H9 (cell line): ENCODE data around the gene ASB7. TPM values are rescaled to one million over a fixed set of nuclear protein-coding genes. Genes with fewer than 3 reads are reported as not detected.

Source experiments
- DNase-seq: peaks from one replicate; pipeline ENCODE4 v3.0.0-alpha.2; 2017
- H2AFZ ChIP-seq: one replicate; pipeline ENCODE4 v1.6.1; 2013; ENCODE audit warnings: mild to moderate bottlenecking, low read length, control low read depth, moderate library complexity
- H2AK5ac ChIP-seq: 2 replicates; pipeline ENCODE4 v1.6.1; 2013; ENCODE audit warnings: low read length, control low read depth, mixed read lengths; ENCODE audit not compliant: insufficient read length
- H2BK120ac ChIP-seq: one replicate; pipeline ENCODE4 v1.6.1; 2013; ENCODE audit warnings: low read depth, mild to moderate bottlenecking, low read length, control low read depth, inconsistent platforms; ENCODE audit not compliant: poor library complexity, severe bottlenecking
- H2BK12ac ChIP-seq: 2 replicates; pipeline ENCODE4 v1.6.1; 2013; ENCODE audit warnings: low read length, control low read depth, mixed read lengths, low read depth; ENCODE audit not compliant: insufficient read length
- H2BK15ac ChIP-seq: 2 replicates; pipeline ENCODE4 v1.6.1; 2013; ENCODE audit warnings: low read depth, low read length, control low read depth
- H2BK20ac ChIP-seq: one replicate; pipeline ENCODE4 v1.6.1; 2013; ENCODE audit warnings: low read depth, mild to moderate bottlenecking, low read length, control low read depth, inconsistent platforms; ENCODE audit not compliant: poor library complexity, severe bottlenecking
- H2BK5ac ChIP-seq: 2 replicates; pipeline ENCODE4 v1.6.1; 2013; ENCODE audit warnings: low read length, control low read depth, mixed read lengths; ENCODE audit not compliant: insufficient read length
- H3K14ac ChIP-seq: 2 replicates; pipeline ENCODE4 v1.6.1; 2013; ENCODE audit warnings: low read length, control low read depth; ENCODE audit not compliant: insufficient read depth
- H3K18ac ChIP-seq: 2 replicates; pipeline ENCODE4 v1.6.1; 2013; ENCODE audit warnings: low read depth, mild to moderate bottlenecking, mixed read lengths, low read length, control low read depth; ENCODE audit not compliant: insufficient read length
- H3K23ac ChIP-seq: 2 replicates; pipeline ENCODE4 v1.6.1; 2013; ENCODE audit warnings: low read length, control low read depth, mixed read lengths, low read depth; ENCODE audit not compliant: insufficient read length
- H3K23me2 ChIP-seq: 2 replicates; pipeline ENCODE4 v1.6.1; 2013; ENCODE audit warnings: low read depth, mild to moderate bottlenecking, mixed read lengths, low read length, control low read depth; ENCODE audit not compliant: insufficient read length, poor library complexity, severe bottlenecking
- H3K27ac ChIP-seq: 2 replicates; pipeline ENCODE4 v1.5.1; 2013; ENCODE audit warnings: low read length, control low read depth, mixed read lengths, low read depth; ENCODE audit not compliant: insufficient read length
- H3K27me3 ChIP-seq: 2 replicates; pipeline ENCODE4 v1.6.1; 2013; ENCODE audit warnings: low read length, control low read depth, inconsistent platforms; ENCODE audit not compliant: insufficient read depth
- H3K4ac ChIP-seq: 2 replicates; pipeline ENCODE4 v1.6.1; 2013; ENCODE audit warnings: low read depth, mild to moderate bottlenecking, control low read depth, inconsistent platforms, low read length, moderate library complexity
- H3K4me1 ChIP-seq: 2 replicates; pipeline ENCODE4 v1.6.1; 2013; ENCODE audit warnings: low read length, control low read depth, inconsistent platforms; ENCODE audit not compliant: insufficient read depth
- H3K4me2 ChIP-seq: 2 replicates; pipeline ENCODE4 v1.6.1; 2013; ENCODE audit warnings: low read length, control low read depth, mixed read lengths; ENCODE audit not compliant: insufficient read length, insufficient read depth
- H3K56ac ChIP-seq: 2 replicates; pipeline ENCODE4 v1.6.1; 2013; ENCODE audit warnings: low read depth, mild to moderate bottlenecking, mixed read lengths, low read length, control low read depth; ENCODE audit not compliant: insufficient read length
- H3K79me1 ChIP-seq: 2 replicates; pipeline ENCODE4 v1.6.1; 2013; ENCODE audit warnings: low read depth, mild to moderate bottlenecking, moderate library complexity, low read length, control low read depth, inconsistent platforms; ENCODE audit not compliant: insufficient read depth, poor library complexity, severe bottlenecking
- H3K79me2 ChIP-seq: 2 replicates; pipeline ENCODE4 v1.6.1; 2013; ENCODE audit warnings: low read length, control low read depth, inconsistent platforms; ENCODE audit not compliant: insufficient read depth
- H3K9ac ChIP-seq: 2 replicates; pipeline ENCODE4 v1.6.1; 2013; ENCODE audit warnings: low read length, control low read depth, mixed read lengths; ENCODE audit not compliant: insufficient read length; ENCODE audit errors: extremely low read depth
- H3K9me3 ChIP-seq: one replicate; pipeline ENCODE4 v1.6.1; 2013; ENCODE audit warnings: low read depth, low read length, inconsistent platforms; ENCODE audit not compliant: control insufficient read depth
- H3T11ph ChIP-seq: one replicate; pipeline ENCODE4 v1.6.1; 2013; ENCODE audit warnings: mild to moderate bottlenecking, low read length, control low read depth, inconsistent platforms
- H4K20me1 ChIP-seq: one replicate; pipeline ENCODE4 v1.6.1; 2013; ENCODE audit not compliant: control insufficient read depth, insufficient read length, insufficient read depth
- H4K5ac ChIP-seq: 2 replicates; pipeline ENCODE4 v1.6.1; 2013; ENCODE audit warnings: low read depth, mild to moderate bottlenecking, mixed read lengths, low read length, control low read depth; ENCODE audit not compliant: insufficient read length
- H4K8ac ChIP-seq: replicated peaks from 2 replicates; pipeline ENCODE4 v1.6.1; 2013; ENCODE audit warnings: low read length, control low read depth, mixed read lengths, low read depth; ENCODE audit not compliant: insufficient read length
- H4K91ac ChIP-seq: 2 replicates; pipeline ENCODE4 v1.6.1; 2013; ENCODE audit warnings: low read depth, mild to moderate bottlenecking, moderate library complexity, mixed read lengths, low read length, control low read depth; ENCODE audit not compliant: insufficient read length
- H3K27ac Mint-ChIP-seq, 3 experiments: 2 replicates in 2 of 3; 3 replicates in 1 of 3; pipeline ENCODE4 v1.8.0; 2020 to 2021; ENCODE audit warnings: mixed read lengths in 3 of 3, mild to moderate bottlenecking in 1 of 3, moderate library complexity in 1 of 3
- H3K27me3 Mint-ChIP-seq: 2 replicates; pipeline ENCODE4 v1.8.0; 2021; ENCODE audit warnings: low read depth, mild to moderate bottlenecking, moderate library complexity, mixed read lengths
- H3K36me3 Mint-ChIP-seq, 3 experiments: 2 replicates in 2 of 3; 3 replicates in 1 of 3; pipeline ENCODE4 v1.8.0; 2020 to 2021; ENCODE audit warnings: low read depth in 3 of 3, mixed read lengths in 3 of 3; ENCODE audit not compliant: insufficient read depth in 1 of 3
- H3K4me1 Mint-ChIP-seq, 2 experiments: 2 replicates each; pipeline ENCODE4 v1.8.0; 2020; ENCODE audit warnings: mixed read lengths in 2 of 2
- H3K4me3 Mint-ChIP-seq, 2 experiments: 2 replicates in 1 of 2; 3 replicates in 1 of 2; pipeline ENCODE4 v1.8.0; 2020 to 2021; ENCODE audit warnings: mild to moderate bottlenecking in 2 of 2, mixed read lengths in 2 of 2, moderate library complexity in 1 of 2
- H3K9me3 Mint-ChIP-seq, 2 experiments: 2 replicates in 1 of 2; 3 replicates in 1 of 2; pipeline ENCODE4 v1.8.0; 2020; ENCODE audit warnings: mild to moderate bottlenecking in 2 of 2, mixed read lengths in 2 of 2, moderate library complexity in 1 of 2
- WGBS: extraction: QIAGEN DNeasy Blood & Tissue Kit; methylation state at CpG from one replicate; pipeline ENCODE4 v1.1.7; 2013; ENCODE audit warnings: missing lambda C conversion rate, low lambda C conversion rate, mixed read lengths; ENCODE audit not compliant: insufficient read length; ENCODE audit errors: extremely low coverage; 5-methylcytosine and 5-hydroxymethylcytosine counted together
- total RNA-seq: library from RNA; stranded (reverse); gene quantifications from 2 replicates; pipeline ENCODE4 v1.2.1, GENCODE V29; 2021
- TF ChIP-seq, protein P1 (sequence below): fragments of 200-600 bp; sonication (generic); conservative IDR thresholded peaks from 3 replicates; pipeline ENCODE4 v1.8.0; 2021; ENCODE audit warnings: antibody characterized with exemption, mild to moderate bottlenecking

ASB7 gene
- total RNA-seq, 1 experiment from 2014 or later: 12.8 TPM

DNA sequence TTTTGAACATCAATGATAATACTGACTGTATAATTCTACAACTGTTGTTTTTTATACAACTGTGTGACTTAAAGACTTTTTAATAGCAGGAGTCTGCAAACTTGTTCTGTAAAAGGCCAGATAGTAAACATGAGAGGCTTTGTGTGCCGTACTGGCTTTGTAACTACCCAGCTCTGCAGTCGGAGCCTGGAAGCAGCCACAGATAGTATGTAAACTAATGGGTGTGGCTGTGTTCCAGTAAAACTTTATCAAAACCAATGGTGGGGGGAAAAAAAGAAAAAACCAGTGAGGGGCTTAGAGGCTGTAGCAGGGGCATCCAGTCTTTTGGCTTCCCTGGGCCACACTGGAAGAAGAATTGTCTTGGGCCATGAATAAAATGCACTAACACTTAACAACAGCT is 11.9 kb downstream of the ASB7 start:
- TF ChIP-seq, protein P1, sequence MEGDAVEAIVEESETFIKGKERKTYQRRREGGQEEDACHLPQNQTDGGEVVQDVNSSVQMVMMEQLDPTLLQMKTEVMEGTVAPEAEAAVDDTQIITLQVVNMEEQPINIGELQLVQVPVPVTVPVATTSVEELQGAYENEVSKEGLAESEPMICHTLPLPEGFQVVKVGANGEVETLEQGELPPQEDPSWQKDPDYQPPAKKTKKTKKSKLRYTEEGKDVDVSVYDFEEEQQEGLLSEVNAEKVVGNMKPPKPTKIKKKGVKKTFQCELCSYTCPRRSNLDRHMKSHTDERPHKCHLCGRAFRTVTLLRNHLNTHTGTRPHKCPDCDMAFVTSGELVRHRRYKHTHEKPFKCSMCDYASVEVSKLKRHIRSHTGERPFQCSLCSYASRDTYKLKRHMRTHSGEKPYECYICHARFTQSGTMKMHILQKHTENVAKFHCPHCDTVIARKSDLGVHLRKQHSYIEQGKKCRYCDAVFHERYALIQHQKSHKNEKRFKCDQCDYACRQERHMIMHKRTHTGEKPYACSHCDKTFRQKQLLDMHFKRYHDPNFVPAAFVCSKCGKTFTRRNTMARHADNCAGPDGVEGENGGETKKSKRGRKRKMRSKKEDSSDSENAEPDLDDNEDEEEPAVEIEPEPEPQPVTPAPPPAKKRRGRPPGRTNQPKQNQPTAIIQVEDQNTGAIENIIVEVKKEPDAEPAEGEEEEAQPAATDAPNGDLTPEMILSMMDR: no peak
- H3K27me3 ChIP-seq: no peaks in the 10 kb centered on the region
- no peaks in the 10 kb centered on the region for H3K27me3 Mint-ChIP-seq

More for the DNA sequence above, 11.9 kb downstream of the ASB7 start:
- H4K91ac ChIP-seq: no peak overlapping the region
- H2BK120ac ChIP-seq: no peak overlapping the region
- H2BK15ac ChIP-seq: no peak overlapping the region
- H3K4me1 ChIP-seq: no peaks in the 10 kb centered on the region
- H3K9ac ChIP-seq: no peak overlapping the region
- H3K79me1 ChIP-seq: no peaks in the 10 kb centered on the region
- H4K8ac ChIP-seq: no peak overlapping the region
- no peak overlapping the region for H3K27ac ChIP-seq
- H3K9me3 ChIP-seq: no peaks in the 10 kb centered on the region
- H2BK20ac ChIP-seq: no peak overlapping the region
- no CpG with 5 or more reads among the region's 2 CpGs for WGBS
- no peak overlapping the region for H3K23ac ChIP-seq
- no peak overlapping the region for H2AK5ac ChIP-seq
- no peak overlapping the region for H2BK12ac ChIP-seq
- Mint-ChIP-seq H3K4me3 (no peak overlapping the region), H3K4me1 (no peaks in the 10 kb centered on the region), H3K36me3 (peaks cover 2 to 40% (median 18%) of the 10 kb centered on the region in 3 experiments; a peak in 5 of 7 replicates), H3K27ac (no peak overlapping the region), H3K9me3 (no peaks in the 10 kb centered on the region; a peak in 1 of 5 replicates)
- H3K4ac ChIP-seq: no peak overlapping the region
- no peak overlapping the region for H3K56ac ChIP-seq
- H3K4me2 ChIP-seq: no peak overlapping the region
- H2BK5ac ChIP-seq: no peak overlapping the region
- H4K5ac ChIP-seq: no peak overlapping the region
- H4K20me1 ChIP-seq: no peaks in the 10 kb centered on the region
- no peak for DNase-seq
- no peak overlapping the region for H3T11ph ChIP-seq
- no peak overlapping the region for H3K14ac ChIP-seq
- no peak overlapping the region for H3K18ac ChIP-seq
- no peaks in the 10 kb centered on the region for H3K23me2 ChIP-seq
- no peak overlapping the region for H2AFZ ChIP-seq
- H3K79me2 ChIP-seq: no peaks in the 10 kb centered on the region
